ENCODE results near the gene SIPA1L2.
"Not testable (repeated sequence)": the region's sequence is repeated elsewhere in the genome, so short reads cannot be mapped to it uniquely, and the experiment has no call there.

The SIPA1L2 gene

GRCh38 chr1:232617237-232617636 is 12.7 kb downstream of the SIPA1L2 start:
- H3K27ac Mint-ChIP-seq, result no peak overlapping the region
- no peaks in the 10 kb centered on the region for H3K36me3 Mint-ChIP-seq
- peaks cover 6% of the 10 kb centered on the region for H3K27me3 Mint-ChIP-seq
- CTCF ChIA-PET, result interaction anchor here (1.0 kb wide), 1 partner anchor 10 kb away, joined by 4 read pairs; no protein-coding TSS in a partner anchor
- no peaks in the 10 kb centered on the region for H3K9me3 Mint-ChIP-seq
- DNase-seq, result no peak
- H3K4me3 Mint-ChIP-seq, result no peak overlapping the region
- peaks cover 11% of the 10 kb centered on the region for H3K4me1 Mint-ChIP-seq

DNA sequence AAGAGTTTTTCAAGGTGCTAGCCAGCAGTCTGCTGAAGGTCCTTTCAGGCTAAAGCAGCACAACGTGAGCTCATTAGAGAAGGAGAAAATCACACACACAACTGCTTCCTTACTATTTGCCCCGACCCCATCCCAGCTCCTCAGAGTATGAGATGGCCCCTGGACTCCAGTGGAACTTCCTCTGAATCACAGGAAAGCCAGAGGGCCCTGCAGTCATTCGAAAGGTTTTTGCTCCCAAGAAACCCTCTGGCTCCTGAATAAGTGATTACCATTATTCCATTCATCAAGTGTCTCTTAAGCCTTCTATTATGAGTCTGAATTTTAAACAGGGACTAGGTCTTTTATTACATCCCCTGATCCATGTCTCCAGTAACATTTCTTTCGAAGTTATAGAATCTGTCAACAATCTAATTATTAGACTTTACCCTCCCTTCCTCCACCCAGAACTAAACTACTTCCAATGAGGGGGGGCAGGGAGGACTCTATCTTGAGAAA is 14.6 kb downstream of the SIPA1L2 start:
- Mint-ChIP-seq H3K4me3 (no peak overlapping the region), H3K36me3 (no peaks in the 10 kb centered on the region), H3K4me1 (peaks cover 11% of the 10 kb centered on the region), H3K27me3 (peaks cover 6% of the 10 kb centered on the region), H3K9me3 (no peaks in the 10 kb centered on the region), H3K27ac (no peak overlapping the region)
- no peak for DNase-seq
- CTCF ChIA-PET, result interaction anchor here (1.0 kb wide), 1 partner anchor 13 kb away, joined by 3 read pairs; no protein-coding TSS in a partner anchor

GRCh38 chr1:232614811-232615210 is 15.1 kb downstream of the SIPA1L2 start:
- H3K36me3 Mint-ChIP-seq, result no peaks in the 10 kb centered on the region
- H3K9me3 Mint-ChIP-seq, result no peaks in the 10 kb centered on the region
- no peak overlapping the region for H3K4me3 Mint-ChIP-seq
- no peak overlapping the region for H3K27ac Mint-ChIP-seq
- peaks cover 11% of the 10 kb centered on the region for H3K4me1 Mint-ChIP-seq
- CTCF ChIA-PET, result interaction anchor here (1.0 kb wide), 1 partner anchor 12 kb away, joined by 3 read pairs; no protein-coding TSS in a partner anchor
- DNase-seq, result no peak
- peaks cover 6% of the 10 kb centered on the region for H3K27me3 Mint-ChIP-seq

DNA sequence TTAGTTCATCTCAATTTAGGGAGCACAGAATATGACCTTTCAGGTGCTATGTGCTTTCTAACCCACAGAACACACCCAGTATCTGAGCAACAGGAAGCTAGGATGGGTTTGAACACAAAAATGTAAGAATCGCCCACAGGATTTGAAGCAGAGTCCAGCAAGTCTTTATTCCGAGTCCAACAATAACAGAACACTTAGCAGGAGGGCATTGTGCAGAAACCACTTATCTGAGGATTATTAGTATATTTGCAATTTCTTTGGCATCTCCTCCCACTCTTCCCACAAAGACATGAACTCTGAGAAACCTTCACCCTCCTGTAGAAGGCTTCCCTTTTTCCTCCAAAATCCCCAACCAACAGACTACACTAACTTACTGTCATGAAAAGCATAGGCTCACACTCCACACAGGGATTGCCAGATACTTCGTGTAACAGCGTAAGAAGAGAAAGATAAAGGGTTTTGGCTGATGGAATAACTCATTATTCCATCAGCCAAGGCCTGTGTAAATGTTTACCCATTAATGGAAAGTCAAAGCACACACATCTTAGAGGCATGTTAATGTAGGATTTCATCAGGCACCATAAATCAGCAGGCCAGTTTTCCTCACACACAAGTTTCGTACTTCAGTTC is 16.1 kb downstream of the SIPA1L2 start:
- Mint-ChIP-seq H3K27ac (no peak overlapping the region), H3K4me1 (peaks cover 11% of the 10 kb centered on the region)

GRCh38 chr1:232612836-232613235 is 17.1 kb downstream of the SIPA1L2 start:
- not testable (repeated sequence) for H3K4me3 Mint-ChIP-seq, DNase-seq, H3K9me3 Mint-ChIP-seq, H3K27ac Mint-ChIP-seq, H3K27me3 Mint-ChIP-seq, H3K36me3 Mint-ChIP-seq
- H3K4me1 Mint-ChIP-seq, result peaks cover 13% of the 10 kb centered on the region
- CTCF ChIA-PET, result interaction anchor here (1.3 kb wide), 1 partner anchor 15 kb away, joined by 4 read pairs; no protein-coding TSS in a partner anchor

More for the DNA sequence above, 16.1 kb downstream of the SIPA1L2 start:
- H3K9me3 Mint-ChIP-seq, result no peaks in the 10 kb centered on the region
- no peak for DNase-seq
- H3K4me3 Mint-ChIP-seq, result no peak overlapping the region
- H3K27me3 Mint-ChIP-seq, result peaks cover 6% of the 10 kb centered on the region
- CTCF ChIA-PET, result interaction anchor here (1.3 kb wide), 1 partner anchor 14 kb away, joined by 4 read pairs; no protein-coding TSS in a partner anchor
- H3K36me3 Mint-ChIP-seq, result no peaks in the 10 kb centered on the region

GRCh38 chr1:232611834-232612233 is 18.1 kb downstream of the SIPA1L2 start:
- Mint-ChIP-seq H3K36me3 (no peaks in the 10 kb centered on the region), H3K9me3 (no peaks in the 10 kb centered on the region), H3K4me3 (no peak overlapping the region), H3K27me3 (peaks cover 6% of the 10 kb centered on the region), H3K4me1 (peaks cover 13% of the 10 kb centered on the region), H3K27ac (no peak overlapping the region)
- DNase-seq, result no peak
- CTCF ChIA-PET, result no interaction called here

- peaks cover 13% of the 10 kb centered on the region for H3K4me1 Mint-ChIP-seq
- CTCF ChIA-PET, H3K9me3 Mint-ChIP-seq, H3K36me3 Mint-ChIP-seq, H3K4me3 Mint-ChIP-seq, H3K27me3 Mint-ChIP-seq, H3K27ac Mint-ChIP-seq, DNase-seq: not testable (repeated sequence)
Observed at GRCh38 chr1:232610902-232611745, 18.8 kb downstream of the SIPA1L2 start.

GRCh38 chr1:232610192-232610901 is 19.6 kb downstream of the SIPA1L2 start:
- CTCF ChIA-PET, result no interaction called here

GRCh38 chr1:232608427-232608826 is 21.5 kb downstream of the SIPA1L2 start:
- H3K4me3 Mint-ChIP-seq, result no peak overlapping the region
- no peaks in the 10 kb centered on the region for H3K27me3 Mint-ChIP-seq
- no peak overlapping the region for H3K27ac Mint-ChIP-seq
- no peaks in the 10 kb centered on the region for H3K36me3 Mint-ChIP-seq
- CTCF ChIA-PET, result interaction anchor here (1.4 kb wide), 1 partner anchor 19 kb away, joined by 3 read pairs; no protein-coding TSS in a partner anchor
- peaks cover 7% of the 10 kb centered on the region for H3K4me1 Mint-ChIP-seq
- DNase-seq, result no peak
- H3K9me3 Mint-ChIP-seq, result no peaks in the 10 kb centered on the region

More at GRCh38 chr1:232610192-232610901, 19.6 kb downstream of the SIPA1L2 start:
- peaks cover 13% of the 10 kb centered on the region for H3K4me1 Mint-ChIP-seq
- peaks cover 5% of the 10 kb centered on the region for H3K27me3 Mint-ChIP-seq
- no peaks in the 10 kb centered on the region for H3K36me3 Mint-ChIP-seq
- DNase-seq, result no peak
- no peak overlapping the region for H3K4me3 Mint-ChIP-seq
- no peak overlapping the region for H3K27ac Mint-ChIP-seq
- H3K9me3 Mint-ChIP-seq, result no peaks in the 10 kb centered on the region

- Mint-ChIP-seq H3K9me3 (no peaks in the 10 kb centered on the region), H3K36me3 (no peaks in the 10 kb centered on the region), H3K4me3 (no peak overlapping the region), H3K27me3 (no peaks in the 10 kb centered on the region), H3K27ac (no peak overlapping the region), H3K4me1 (peaks cover 29% of the 10 kb centered on the region)
- CTCF ChIA-PET, result interaction anchor here (1.0 to 1.5 kb wide), 4 partner anchors 13 to 25 kb away, joined by 3 to 9 read pairs (median 4); no protein-coding TSS in a partner anchor
- no peak for DNase-seq
Observed at GRCh38 chr1:232602622-232603021, 27.3 kb downstream of the SIPA1L2 start.

DNA sequence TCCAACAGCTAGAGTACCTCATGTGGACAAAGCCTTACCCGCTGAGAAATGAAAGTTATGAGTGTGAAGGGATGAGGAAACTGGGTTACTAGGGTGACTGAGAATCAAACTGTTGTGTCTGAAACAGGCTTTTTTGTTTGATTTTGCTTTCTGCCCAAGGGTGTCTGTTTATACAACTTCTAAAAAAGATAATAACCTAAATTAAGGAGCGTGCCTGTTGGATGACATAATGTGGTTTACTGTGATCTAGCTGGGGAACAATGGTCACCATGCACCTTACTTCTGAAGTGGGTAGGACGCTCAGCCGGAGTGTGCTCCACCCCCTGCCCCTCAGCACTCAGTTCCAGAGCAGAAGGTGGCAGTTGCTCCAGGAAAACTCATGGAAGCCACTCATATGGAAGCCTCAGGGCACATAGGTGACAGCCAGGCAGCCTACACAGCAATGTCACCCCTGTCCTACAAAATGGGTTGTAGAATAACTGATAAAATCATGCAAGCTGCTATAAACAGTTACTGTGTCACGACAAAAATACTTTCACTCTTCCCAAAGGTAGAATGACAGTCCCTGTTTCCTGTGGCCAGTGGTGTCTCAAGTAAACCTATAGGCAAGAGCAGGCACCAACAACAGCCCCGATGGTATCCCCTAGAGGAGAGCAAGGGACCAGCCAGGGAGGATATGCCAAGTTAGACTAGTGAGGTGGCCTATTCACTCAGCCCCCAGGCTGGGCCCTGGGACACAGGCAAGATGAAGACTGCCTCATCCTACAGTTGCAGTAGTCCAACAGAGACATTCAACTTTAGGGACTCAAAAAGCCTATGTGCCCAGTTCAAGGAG is 29.3 kb downstream of the SIPA1L2 start:
- Mint-ChIP-seq H3K4me1 (peaks cover 42% of the 10 kb centered on the region), H3K27ac (no peak overlapping the region), H3K36me3 (peaks cover 2% of the 10 kb centered on the region), H3K27me3 (no peaks in the 10 kb centered on the region), H3K4me3 (no peak overlapping the region), H3K9me3 (no peaks in the 10 kb centered on the region)
- CTCF ChIA-PET, result interaction anchor here (0.6 to 2.0 kb wide), 3 partner anchors 11 to 33 kb away, joined by 3 to 5 read pairs (median 3); no protein-coding TSS in a partner anchor
- no peak for DNase-seq

- Mint-ChIP-seq H3K27me3 (no peaks in the 10 kb centered on the region), H3K27ac (no peak overlapping the region), H3K4me1 (peaks cover 42% of the 10 kb centered on the region), H3K36me3 (peaks cover 2% of the 10 kb centered on the region), H3K9me3 (no peaks in the 10 kb centered on the region), H3K4me3 (no peak overlapping the region)
- CTCF ChIA-PET, result interaction anchor here (0.9 to 2.0 kb wide), 4 partner anchors 10 to 28 kb away, joined by 3 to 5 read pairs (median 4); no protein-coding TSS in a partner anchor
- DNase-seq, result no peak
Observed at GRCh38 chr1:232599178-232600041, 30.5 kb downstream of the SIPA1L2 start.

Measured in activated naive CD4-positive, alpha-beta T cell treated with anti-CD3 and anti-CD28 coated beads, Interleukin-2, amount 10 ng/mL, durations not matched to agents 7 days and 5 days (primary cell).